Endothelial cell of umbilical vein (primary cell): Measurements from ENCODE around the gene HIRA.

Experiments used
- GATA2 ChIP-seq: IDR thresholded peaks from 2 replicates; pipeline ENCODE4 v1.7.0; 2011; ENCODE audit warnings: low read depth, mild to moderate bottlenecking, moderate library complexity, mixed read lengths, low read length; ENCODE audit not compliant: insufficient read length, insufficient read depth
- POLR2AphosphoS5 ChIP-seq: IDR thresholded peaks from 2 replicates; pipeline ENCODE4 v1.6.1; 2012; ENCODE audit warnings: low read depth, mild to moderate bottlenecking, control low read depth, low read length, moderate library complexity; ENCODE audit not compliant: insufficient read depth
- TF ChIP-seq, protein P1 (sequence below), 2 donors: IDR thresholded peaks; 1 replicate in 1 of 2; 2 replicates in 1 of 2; pipeline ENCODE4 v1.5.1; 2011; ENCODE audit warnings: low read length in 2 of 2, mild to moderate bottlenecking in 2 of 2, moderate library complexity in 2 of 2, control low read depth in 1 of 2, inconsistent platforms in 1 of 2, low read depth in 1 of 2; ENCODE audit not compliant: insufficient read depth in 1 of 2; ENCODE audit errors: extremely low read depth in 1 of 2

DNA sequence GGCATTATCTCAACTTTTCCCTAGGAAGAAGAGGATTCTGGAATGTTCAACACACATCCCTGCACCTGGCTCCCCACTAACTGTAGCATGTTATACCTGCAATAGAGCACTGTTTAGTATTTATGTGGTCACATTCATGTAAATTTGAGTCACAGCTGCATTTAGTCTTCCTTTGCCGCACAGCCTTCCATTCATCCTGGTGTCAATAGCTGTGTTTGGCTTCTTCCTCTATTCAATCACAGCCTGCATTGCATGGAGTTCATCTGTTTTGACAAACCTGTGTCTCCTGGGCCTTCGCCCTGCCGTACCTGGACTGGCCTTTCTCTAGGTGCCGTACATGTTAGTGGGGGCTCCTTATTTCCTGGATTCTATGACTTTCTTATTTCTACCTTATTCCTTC lies 20.0 kb upstream of the HIRA start:
- TF ChIP-seq, protein P1, sequence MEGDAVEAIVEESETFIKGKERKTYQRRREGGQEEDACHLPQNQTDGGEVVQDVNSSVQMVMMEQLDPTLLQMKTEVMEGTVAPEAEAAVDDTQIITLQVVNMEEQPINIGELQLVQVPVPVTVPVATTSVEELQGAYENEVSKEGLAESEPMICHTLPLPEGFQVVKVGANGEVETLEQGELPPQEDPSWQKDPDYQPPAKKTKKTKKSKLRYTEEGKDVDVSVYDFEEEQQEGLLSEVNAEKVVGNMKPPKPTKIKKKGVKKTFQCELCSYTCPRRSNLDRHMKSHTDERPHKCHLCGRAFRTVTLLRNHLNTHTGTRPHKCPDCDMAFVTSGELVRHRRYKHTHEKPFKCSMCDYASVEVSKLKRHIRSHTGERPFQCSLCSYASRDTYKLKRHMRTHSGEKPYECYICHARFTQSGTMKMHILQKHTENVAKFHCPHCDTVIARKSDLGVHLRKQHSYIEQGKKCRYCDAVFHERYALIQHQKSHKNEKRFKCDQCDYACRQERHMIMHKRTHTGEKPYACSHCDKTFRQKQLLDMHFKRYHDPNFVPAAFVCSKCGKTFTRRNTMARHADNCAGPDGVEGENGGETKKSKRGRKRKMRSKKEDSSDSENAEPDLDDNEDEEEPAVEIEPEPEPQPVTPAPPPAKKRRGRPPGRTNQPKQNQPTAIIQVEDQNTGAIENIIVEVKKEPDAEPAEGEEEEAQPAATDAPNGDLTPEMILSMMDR (IDR thresholded peaks at IDR 0.05; ENCODE audit: extremely low read depth in 1 of 2, insufficient read depth in 1 of 2, low read depth in 1 of 2, low read length in 2 of 2): no peak
- TF ChIP-seq GATA2 (no peak), POLR2AphosphoS5 (no peak)
